Anterior cingulate cortex (tissue), 58 donors: ENCODE results near the gene SUPT20H.

Experiments used
- DNase-seq, 58 donors: peaks; one replicate each; lab custom pipeline; 2025; lab: John Stamatoyannopoulos, UW

The SUPT20H gene

DNA sequence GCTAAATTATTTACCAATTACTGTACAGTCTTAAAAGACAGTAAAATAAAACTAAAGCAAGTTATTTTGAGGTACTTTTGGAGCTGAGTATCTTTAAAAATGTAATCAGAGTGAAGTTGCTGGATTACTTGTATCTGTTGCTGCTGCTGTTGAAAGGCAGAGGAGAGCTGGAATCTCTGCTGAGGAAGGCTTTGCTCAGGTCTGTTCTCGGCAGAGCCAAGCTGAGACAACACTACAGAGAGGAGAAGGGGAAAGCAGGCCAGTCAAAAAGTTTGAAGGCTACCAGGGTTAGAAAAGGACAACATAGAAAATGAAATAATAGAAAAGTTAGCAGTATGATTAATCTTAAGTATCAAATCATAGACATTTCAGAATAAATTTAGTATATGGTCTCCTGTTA lies 49.1 kb downstream of the SUPT20H start:
- DNase-seq: no peak

GRCh38 chr13:37009692-37010091 lies 49.8 kb downstream of the SUPT20H start:
- no peak for DNase-seq

DNA sequence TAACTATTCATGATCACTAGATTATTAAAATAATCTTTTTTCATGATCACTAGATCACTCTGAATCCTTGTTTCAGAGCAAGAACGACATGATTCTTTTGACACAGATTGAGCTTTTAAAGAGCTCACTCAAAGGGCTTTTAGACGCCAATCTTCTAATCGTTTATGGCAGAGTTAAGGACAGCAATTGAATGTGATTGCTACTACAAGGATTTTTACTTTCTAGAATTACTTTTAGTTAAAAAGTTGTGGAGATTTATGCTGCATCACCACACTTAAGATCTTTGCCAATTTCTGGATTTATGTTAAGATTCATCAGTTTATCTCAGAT lies 57.6 kb downstream of the SUPT20H start:
- no peak for DNase-seq

GRCh38 chr13:36999054-36999714 lies 60.3 kb downstream of the SUPT20H start, which contains the start of gene ALG5:
Gene ALG5 (minus strand): TSS chr13:36999340. CDS start chr13:36999300, 40 bp downstream.
- DNase-seq: peak; percentile 28 to 91 (median 86)

DNA sequence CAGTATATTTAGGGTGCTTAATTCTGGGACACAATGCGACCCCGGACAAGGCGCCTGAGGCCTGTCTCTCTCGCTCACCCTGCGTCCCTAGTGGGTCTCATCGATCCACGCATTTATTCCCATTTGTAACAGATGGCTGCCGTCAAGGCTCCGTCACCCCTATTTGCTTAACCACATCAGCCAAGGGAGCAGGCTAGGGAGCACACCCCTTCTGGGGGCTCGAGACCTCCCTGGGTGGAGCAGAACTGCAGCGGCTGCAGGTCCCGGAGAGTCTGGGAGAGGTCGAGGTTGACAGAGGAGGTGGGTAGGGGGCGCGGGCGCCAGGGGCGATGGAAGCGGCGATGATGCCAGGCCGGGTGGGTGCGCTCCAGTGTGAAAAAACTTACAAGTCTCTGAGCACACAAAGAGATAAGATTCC lies 60.9 kb downstream of the SUPT20H start:
- DNase-seq: peak in 21 of 58 donors; percentile 1 to 54 (median 33)

DNA sequence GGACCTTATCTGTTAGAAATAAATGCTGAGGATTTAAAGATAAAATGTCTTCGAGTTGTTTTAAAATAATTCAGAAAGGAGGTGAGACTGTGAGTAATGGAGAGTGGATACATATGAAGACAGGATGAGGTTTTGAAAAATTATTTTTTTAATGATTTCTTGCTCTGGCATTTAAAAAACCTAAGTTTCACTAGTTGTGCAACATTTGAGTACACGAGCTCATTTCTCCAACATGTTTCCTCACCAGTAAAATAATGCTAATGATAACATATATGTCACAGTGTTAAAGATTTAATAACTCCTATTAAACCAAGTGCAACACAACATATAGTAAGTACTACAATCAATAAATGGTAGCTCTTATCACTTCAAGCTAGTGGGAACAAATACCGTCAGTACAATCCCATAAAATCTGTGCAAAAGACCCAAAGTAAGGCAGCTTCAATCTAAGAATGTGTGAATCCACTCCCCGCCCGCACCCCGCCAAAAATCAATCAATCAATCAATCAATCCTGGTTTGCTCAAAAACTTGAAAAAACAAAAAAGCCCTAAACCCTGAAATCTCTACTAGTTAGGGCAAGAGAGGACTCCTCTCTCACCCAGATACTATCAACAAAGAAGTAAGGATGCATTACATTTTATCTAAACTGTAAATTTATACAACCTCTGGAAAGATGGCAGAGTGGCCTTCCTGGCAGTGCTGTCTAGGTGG lies 61.6 kb downstream of the SUPT20H start:
- no peak for DNase-seq

- DNase-seq: no peak
These were observed 67.1 kb downstream of the SUPT20H start for GRCh38 chr13:36992362-36992761.

DNA sequence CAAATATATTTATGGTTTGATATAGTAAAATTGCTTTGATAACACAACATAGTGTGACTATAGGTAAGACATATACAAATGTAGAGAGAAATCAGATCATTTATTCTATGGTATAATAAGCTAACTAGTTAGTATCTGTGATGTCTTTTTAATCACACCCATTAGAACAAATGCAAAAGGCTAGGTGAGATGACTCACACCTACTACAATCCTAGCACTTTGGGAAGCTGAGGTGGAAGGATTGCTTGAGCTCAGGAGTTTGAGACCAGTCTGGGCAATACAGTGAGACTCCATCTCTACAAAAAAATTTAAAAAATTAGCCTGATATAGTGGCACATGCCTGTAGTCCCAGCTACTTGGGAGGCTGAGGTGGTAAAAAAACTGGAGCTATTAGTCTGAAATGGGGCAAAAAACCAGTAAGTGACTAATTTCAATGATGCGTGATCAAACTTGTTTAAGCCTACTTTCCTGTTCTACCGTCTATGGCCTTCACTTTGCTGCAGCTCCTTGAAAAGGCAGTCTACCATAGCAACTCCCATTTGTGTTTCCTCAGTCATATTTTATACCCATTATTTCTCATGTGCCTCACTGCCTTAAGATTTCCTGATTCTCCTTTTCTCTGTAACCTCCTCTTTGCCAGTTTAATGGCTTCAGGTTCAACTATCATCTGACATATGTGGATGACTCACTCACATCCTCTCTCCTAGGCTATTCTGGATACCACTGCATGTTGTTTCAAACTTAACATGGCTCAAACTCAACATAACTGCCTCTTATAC lies 72.8 kb downstream of the SUPT20H start:
- DNase-seq: no peak

DNA sequence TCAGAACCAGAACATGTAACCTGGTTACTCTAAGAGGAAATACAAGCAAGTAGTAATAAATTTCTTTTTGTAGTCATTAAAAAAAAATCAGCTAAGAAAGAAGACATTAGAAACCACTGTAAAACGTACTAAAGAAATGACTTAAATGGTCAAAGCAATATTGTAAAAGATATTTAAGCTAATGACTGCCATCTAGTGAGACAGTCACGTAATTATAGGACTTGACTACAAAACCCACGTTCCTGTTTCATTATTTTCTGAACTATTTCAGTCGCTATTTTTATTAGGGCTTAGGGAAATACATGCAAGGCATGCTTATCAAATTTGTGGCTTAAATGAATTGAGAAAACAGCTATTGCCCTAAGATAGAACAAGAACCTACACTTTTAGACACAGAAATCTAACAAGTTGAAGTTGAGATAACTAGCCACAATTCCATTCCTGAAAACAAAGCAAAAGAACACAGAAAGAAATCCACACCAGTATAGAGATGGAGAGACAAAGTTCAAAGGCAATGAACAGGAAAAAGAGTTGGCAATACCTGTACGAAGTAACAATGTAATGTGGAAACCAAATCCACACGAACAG lies 78.2 kb downstream of the SUPT20H start:
- no peak for DNase-seq

DNA sequence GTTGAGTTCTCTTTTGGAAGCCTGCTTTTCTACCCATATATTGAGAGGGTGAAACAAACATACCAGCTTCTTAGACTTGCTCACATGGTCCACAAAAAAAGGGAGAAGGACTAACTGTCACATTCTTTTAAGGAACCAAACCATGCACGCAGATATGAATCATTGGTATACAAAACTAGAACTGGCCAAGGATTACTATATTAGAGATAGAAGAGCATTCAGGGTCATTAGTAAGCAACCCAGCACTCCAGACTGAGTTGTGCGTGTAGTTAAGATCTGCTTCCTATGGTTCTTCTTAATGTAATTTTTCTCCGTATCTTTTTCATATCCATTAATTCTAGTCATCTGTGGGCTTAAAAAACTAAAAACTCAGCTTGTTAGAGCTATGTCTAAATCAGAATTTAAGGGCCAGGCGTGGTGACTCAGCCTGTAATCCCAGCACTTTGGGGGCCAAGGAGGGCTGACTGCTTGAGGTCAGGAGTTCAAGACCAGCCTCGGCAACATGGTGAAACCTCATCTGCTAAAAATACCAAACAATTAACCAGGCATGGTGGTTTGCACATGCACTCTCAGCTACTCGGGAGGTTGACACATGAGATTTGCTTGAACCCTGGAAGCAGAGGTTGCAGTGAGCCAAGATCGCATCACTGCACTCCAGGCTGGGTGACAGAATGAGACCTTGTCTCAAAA lies 80.0 kb downstream of the SUPT20H start:
- no peak for DNase-seq

- DNase-seq: no peak
These were observed 84.3 kb downstream of the SUPT20H start for GRCh38 chr13:36975172-36975571.

DNA sequence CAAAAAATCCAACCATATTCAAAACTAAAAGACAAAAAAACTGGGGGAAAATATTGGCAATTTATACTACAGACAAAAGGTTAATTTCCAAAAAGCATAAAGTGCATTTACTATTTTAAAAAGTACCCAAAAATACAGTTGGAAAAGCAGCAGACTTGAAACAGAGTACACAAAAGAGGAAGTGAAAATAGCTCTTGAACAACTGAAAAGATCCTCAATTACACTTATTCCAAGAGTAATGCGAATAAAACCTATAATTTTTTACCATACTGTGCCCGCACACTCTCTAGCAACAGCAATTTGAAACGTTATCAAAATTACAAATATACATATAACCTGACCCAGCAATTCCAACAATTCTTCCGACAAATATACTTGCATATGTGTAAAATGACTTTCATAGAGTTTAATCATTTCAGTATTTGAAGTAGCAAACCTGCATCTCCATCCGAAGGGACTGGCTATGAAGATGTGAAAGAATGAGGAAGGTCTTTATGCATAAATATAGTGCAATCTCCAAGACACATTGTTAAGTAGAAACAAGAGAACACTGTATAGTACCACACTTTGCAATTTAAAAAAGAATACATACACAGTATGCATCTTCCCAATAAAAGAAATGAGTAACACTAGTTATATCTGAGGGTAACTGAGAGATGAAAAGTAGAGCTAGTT lies 85.7 kb downstream of the SUPT20H start:
- DNase-seq: no peak

GRCh38 chr13:36973009-36973408 lies 86.5 kb downstream of the SUPT20H start:
- DNase-seq: no peak

DNA sequence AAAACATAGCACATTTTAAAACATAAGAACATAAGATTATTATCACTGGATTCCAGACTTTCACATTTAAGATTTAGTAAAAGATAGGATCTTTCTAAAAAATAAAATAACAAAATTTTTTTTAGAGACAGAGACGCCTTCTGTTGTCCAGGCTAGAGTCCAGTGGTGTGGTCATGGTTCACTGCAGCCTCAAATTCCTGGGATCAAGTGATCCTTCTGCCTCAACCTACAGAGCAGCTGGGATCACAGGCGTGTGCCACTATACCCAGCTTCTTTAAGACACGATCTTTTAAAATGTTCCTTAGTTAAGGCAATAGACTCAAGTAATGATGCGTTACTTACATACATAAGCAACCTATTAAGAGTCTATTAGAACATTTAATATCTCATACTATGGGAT lies 93.1 kb downstream of the SUPT20H start:
- no peak for DNase-seq

GRCh38 chr13:36965767-36966166 lies 93.7 kb downstream of the SUPT20H start:
- DNase-seq: no peak

GRCh38 chr13:36959456-36960116 lies 99.9 kb downstream of the SUPT20H start:
- no peak for DNase-seq
